PC-9 (cell line): ENCODE results near the gene SARS1.

Experiments
- EZH2 ChIP-seq: fragments of 200-600 bp; sonication (generic); IDR thresholded peaks from 2 replicates; pipeline ENCODE4 v1.8.0; 2017; ENCODE audit warnings: antibody characterized with exemption, low read depth
- TF ChIP-seq, protein P1 (sequence below): fragments of 200-600 bp; sonication (generic); conservative IDR thresholded peaks from 2 replicates; pipeline ENCODE4 v1.6.1; 2017; ENCODE audit warnings: mixed run types, antibody characterized with exemption, mild to moderate bottlenecking, moderate library complexity

DNA sequence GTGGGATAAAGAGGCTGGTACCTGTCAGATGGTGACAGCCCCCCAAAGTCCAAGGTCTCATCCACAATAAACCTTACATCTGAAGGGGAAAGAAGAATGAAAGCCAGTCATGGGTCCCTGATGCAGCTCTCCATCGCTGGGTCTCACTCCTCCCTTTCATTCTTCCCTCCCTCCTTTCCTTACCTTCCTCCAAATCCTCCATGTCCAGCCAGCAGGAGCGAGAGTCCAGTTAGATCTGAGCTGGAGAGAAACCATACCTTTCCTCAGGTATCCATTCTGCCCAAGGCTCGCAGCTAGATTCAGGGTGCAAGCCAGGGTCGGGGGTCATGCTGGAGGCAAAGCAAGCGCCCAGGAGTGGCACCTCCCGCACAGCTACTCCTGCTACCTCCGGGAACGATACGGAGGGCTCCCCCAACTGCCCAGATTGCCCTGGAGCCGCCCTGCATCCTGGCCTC lies 68.8 kb downstream of the SARS1 start:
- TF ChIP-seq, protein P1, sequence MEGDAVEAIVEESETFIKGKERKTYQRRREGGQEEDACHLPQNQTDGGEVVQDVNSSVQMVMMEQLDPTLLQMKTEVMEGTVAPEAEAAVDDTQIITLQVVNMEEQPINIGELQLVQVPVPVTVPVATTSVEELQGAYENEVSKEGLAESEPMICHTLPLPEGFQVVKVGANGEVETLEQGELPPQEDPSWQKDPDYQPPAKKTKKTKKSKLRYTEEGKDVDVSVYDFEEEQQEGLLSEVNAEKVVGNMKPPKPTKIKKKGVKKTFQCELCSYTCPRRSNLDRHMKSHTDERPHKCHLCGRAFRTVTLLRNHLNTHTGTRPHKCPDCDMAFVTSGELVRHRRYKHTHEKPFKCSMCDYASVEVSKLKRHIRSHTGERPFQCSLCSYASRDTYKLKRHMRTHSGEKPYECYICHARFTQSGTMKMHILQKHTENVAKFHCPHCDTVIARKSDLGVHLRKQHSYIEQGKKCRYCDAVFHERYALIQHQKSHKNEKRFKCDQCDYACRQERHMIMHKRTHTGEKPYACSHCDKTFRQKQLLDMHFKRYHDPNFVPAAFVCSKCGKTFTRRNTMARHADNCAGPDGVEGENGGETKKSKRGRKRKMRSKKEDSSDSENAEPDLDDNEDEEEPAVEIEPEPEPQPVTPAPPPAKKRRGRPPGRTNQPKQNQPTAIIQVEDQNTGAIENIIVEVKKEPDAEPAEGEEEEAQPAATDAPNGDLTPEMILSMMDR, result no peak
- TF ChIP-seq EZH2, result no peak
